ENCODE measurements around the gene CTDSPL2. TPM values are rescaled to one million over a fixed set of nuclear protein-coding genes. Genes with fewer than 3 reads are reported as not detected.
"Not testable (repeated sequence)": the region's sequence is repeated elsewhere in the genome, so short reads cannot be mapped to it uniquely, and the experiment has no call there.

CTDSPL2 gene
- total RNA-seq, 2 experiments from 2014 or later = 76.6 to 79.0 TPM

- Mint-ChIP-seq H3K4me1 (ENCODE audit: low read depth) (peaks cover 17% of the 10 kb centered on the region), H3K4me3 (no peak overlapping the region), H3K36me3 (ENCODE audit: low read depth) (peaks cover 21% of the 10 kb centered on the region), H3K27me3 (ENCODE audit: low read depth) (no peaks in the 10 kb centered on the region), H3K9me3 (ENCODE audit: insufficient read depth) (no peaks in the 10 kb centered on the region), H3K27ac (peak overlapping the region; percentile 36)
- ChIA-PET POLR2A (interaction anchor here (0.9 kb wide), 1 partner anchor 242 kb away, joined by 4 read pairs; the partner anchor contains the start of gene GOLM2), CTCF (interaction anchor here (1.0 kb wide), 1 partner anchor 13 kb away, joined by 4 read pairs; no protein-coding TSS in a partner anchor)
- DNase-seq (no peak), ATAC-seq (no peak)
Observed at GRCh38 chr15:44530653-44531052, 103.2 kb downstream of the CTDSPL2 start.

GRCh38 chr15:44532275-44532674 lies 104.8 kb downstream of the CTDSPL2 start:
- Mint-ChIP-seq H3K36me3 (ENCODE audit: low read depth) (peaks cover 21% of the 10 kb centered on the region), H3K4me1 (ENCODE audit: low read depth) (peaks cover 22% of the 10 kb centered on the region)
- H3K27ac Mint-ChIP-seq; H3K27me3 Mint-ChIP-seq (ENCODE audit: low read depth); H3K4me3 Mint-ChIP-seq; DNase-seq; ATAC-seq; H3K9me3 Mint-ChIP-seq (ENCODE audit: insufficient read depth): not testable (repeated sequence)
- ChIA-PET POLR2A (interaction anchor here (0.6 kb wide), 1 partner anchor 22 kb away, joined by 4 read pairs; no protein-coding TSS in a partner anchor), CTCF (interaction anchor here (0.7 to 2.0 kb wide), 11 partner anchors 10 to 129 kb away, joined by 3 to 13 read pairs (median 3); no protein-coding TSS in a partner anchor)

GRCh38 chr15:44532689-44533088 lies 105.3 kb downstream of the CTDSPL2 start:
- ATAC-seq (no peak), DNase-seq (no peak)
- H3K27ac Mint-ChIP-seq = peak overlapping the region; percentile 49
- H3K4me1 Mint-ChIP-seq (ENCODE audit: low read depth) = peaks cover 22% of the 10 kb centered on the region
- CTCF ChIA-PET = interaction anchor here (0.6 to 2.0 kb wide), 13 partner anchors 10 to 130 kb away, joined by 3 to 13 read pairs (median 3); no protein-coding TSS in a partner anchor
- H3K27me3 Mint-ChIP-seq (ENCODE audit: low read depth) = no peaks in the 10 kb centered on the region
- H3K4me3 Mint-ChIP-seq = no peak overlapping the region
- peaks cover 21% of the 10 kb centered on the region for H3K36me3 Mint-ChIP-seq (ENCODE audit: low read depth)
- H3K9me3 Mint-ChIP-seq (ENCODE audit: insufficient read depth) = no peaks in the 10 kb centered on the region
- POLR2A ChIA-PET = no interaction called here

- DNase-seq (no peak), ATAC-seq (no peak)
- Mint-ChIP-seq H3K4me3 (peak overlapping the region; percentile 78), H3K4me1 (ENCODE audit: low read depth) (peaks cover 33% of the 10 kb centered on the region), H3K9me3 (ENCODE audit: insufficient read depth) (no peaks in the 10 kb centered on the region), H3K36me3 (ENCODE audit: low read depth) (peaks cover 35% of the 10 kb centered on the region), H3K27ac (no peak overlapping the region), H3K27me3 (ENCODE audit: low read depth) (no peaks in the 10 kb centered on the region)
- ChIA-PET POLR2A (interaction anchor here (3.7 kb wide), 1 partner anchor 107 kb away, joined by 21 read pairs; the partner anchor contains the start of gene CTDSPL2), CTCF (interaction anchor here (0.8 kb wide), 1 partner anchor 13 kb away, joined by 3 read pairs; no protein-coding TSS in a partner anchor)
Observed at GRCh38 chr15:44535092-44535491, 107.7 kb downstream of the CTDSPL2 start.

- peak overlapping the region; percentile 84 for H3K27ac Mint-ChIP-seq
- peaks cover 39% of the 10 kb centered on the region for H3K4me1 Mint-ChIP-seq (ENCODE audit: low read depth)
- peak; percentile 55 for DNase-seq
- ChIA-PET POLR2A (interaction anchor here (2.6 to 3.7 kb wide), 2 partner anchors 108 to 246 kb away, joined by 9 to 21 read pairs; partner anchors contain the start of genes CTDSPL2 and GOLM2), CTCF (interaction anchor here (0.8 kb wide), 1 partner anchor 12 kb away, joined by 3 read pairs; no protein-coding TSS in a partner anchor)
- peak overlapping the region; percentile 78 for H3K4me3 Mint-ChIP-seq
- H3K36me3 Mint-ChIP-seq (ENCODE audit: low read depth) = peaks cover 38% of the 10 kb centered on the region
- H3K27me3 Mint-ChIP-seq (ENCODE audit: low read depth) = no peaks in the 10 kb centered on the region
- H3K9me3 Mint-ChIP-seq (ENCODE audit: insufficient read depth) = no peaks in the 10 kb centered on the region
- ATAC-seq = no peak
Observed at GRCh38 chr15:44535523-44536301, 108.3 kb downstream of the CTDSPL2 start.

- Mint-ChIP-seq H3K27ac (peak overlapping the region; percentile 84), H3K9me3 (ENCODE audit: insufficient read depth) (no peaks in the 10 kb centered on the region), H3K36me3 (ENCODE audit: low read depth) (peaks cover 43% of the 10 kb centered on the region), H3K4me1 (ENCODE audit: low read depth) (peaks cover 46% of the 10 kb centered on the region), H3K27me3 (ENCODE audit: low read depth) (no peaks in the 10 kb centered on the region), H3K4me3 (peak overlapping the region; percentile 78)
- ATAC-seq (peak; percentile 70), DNase-seq (no peak)
- ChIA-PET CTCF (interaction anchor here (2.5 kb wide), 1 partner anchor 10 kb away, joined by 20 read pairs; no protein-coding TSS in a partner anchor), POLR2A (interaction anchor here (0.7 to 3.7 kb wide), 12 partner anchors 10 to 249 kb away, joined by 3 to 54 read pairs (median 6); partner anchors contain the start of genes B2M, CTDSPL2, GOLM2 and PATL2)
Observed at GRCh38 chr15:44536302-44536961, 109.0 kb downstream of the CTDSPL2 start.

GRCh38 chr15:44536962-44537734 lies 109.7 kb downstream of the CTDSPL2 start, which contains the start of gene EIF3J:
Gene EIF3J (plus strand): TSS chr15:44537147. CDS start chr15:44537195, 48 bp downstream.
- POLR2A ChIA-PET = interaction anchor here (0.7 to 3.7 kb wide), 14 partner anchors 10 to 249 kb away, joined by 3 to 54 read pairs (median 4); partner anchors contain the start of genes B2M, CTDSPL2, GOLM2 and PATL2
- peak; percentile 95 for ATAC-seq
- H3K9me3 Mint-ChIP-seq (ENCODE audit: insufficient read depth) = no peaks in the 10 kb centered on the region
- DNase-seq = peak; percentile 95
- peaks cover 49% of the 10 kb centered on the region for H3K36me3 Mint-ChIP-seq (ENCODE audit: low read depth)
- peak within 1 kb of the TSS; percentile 78 for H3K4me3 Mint-ChIP-seq
- H3K27ac Mint-ChIP-seq = peak within 1 kb of the TSS; percentile 84
- CTCF ChIA-PET = interaction anchor here (2.5 kb wide), 1 partner anchor 9 kb away, joined by 20 read pairs; no protein-coding TSS in a partner anchor
- H3K4me1 Mint-ChIP-seq (ENCODE audit: low read depth) = peaks cover 53% of the 10 kb centered on the region
- H3K27me3 Mint-ChIP-seq (ENCODE audit: low read depth) = no peaks in the 10 kb centered on the region

- no peaks in the 10 kb centered on the region for H3K9me3 Mint-ChIP-seq (ENCODE audit: insufficient read depth)
- H3K27ac Mint-ChIP-seq = peak overlapping the region; percentile 84
- ATAC-seq (no peak), DNase-seq (peak; percentile 38)
- ChIA-PET POLR2A (interaction anchor here (0.7 to 3.7 kb wide), 10 partner anchors 9 to 250 kb away, joined by 3 to 54 read pairs (median 6); partner anchors contain the start of genes B2M, CTDSPL2, GOLM2 and PATL2), CTCF (interaction anchor here (0.9 to 2.5 kb wide), 3 partner anchors 9 to 40 kb away, joined by 3 to 20 read pairs (median 4); no protein-coding TSS in a partner anchor)
- peaks cover 51% of the 10 kb centered on the region for H3K36me3 Mint-ChIP-seq (ENCODE audit: low read depth)
- no peaks in the 10 kb centered on the region for H3K27me3 Mint-ChIP-seq (ENCODE audit: low read depth)
- peak overlapping the region; percentile 78 for H3K4me3 Mint-ChIP-seq
- peaks cover 57% of the 10 kb centered on the region for H3K4me1 Mint-ChIP-seq (ENCODE audit: low read depth)
Observed at GRCh38 chr15:44537735-44538240, 110.4 kb downstream of the CTDSPL2 start.

- Mint-ChIP-seq H3K27ac (no peak overlapping the region), H3K27me3 (ENCODE audit: low read depth) (no peaks in the 10 kb centered on the region), H3K9me3 (ENCODE audit: insufficient read depth) (no peaks in the 10 kb centered on the region), H3K4me1 (ENCODE audit: low read depth) (peaks cover 56% of the 10 kb centered on the region), H3K4me3 (no peak overlapping the region), H3K36me3 (ENCODE audit: low read depth) (peaks cover 47% of the 10 kb centered on the region)
- ATAC-seq (no peak), DNase-seq (no peak)
- CTCF ChIA-PET = interaction anchor here (3.5 kb wide), 1 partner anchor 37 kb away, joined by 12 read pairs; no protein-coding TSS in a partner anchor
- POLR2A ChIA-PET = no interaction called here
Observed at GRCh38 chr15:44541282-44541958, 114.0 kb downstream of the CTDSPL2 start.

- ChIA-PET POLR2A (no interaction called here), CTCF (interaction anchor here (0.9 to 3.5 kb wide), 5 partner anchors 36 to 575 kb away, joined by 3 to 12 read pairs (median 3); partner anchors contain the start of gene TRIM69)
- DNase-seq = no peak
- Mint-ChIP-seq H3K27me3 (ENCODE audit: low read depth) (no peaks in the 10 kb centered on the region), H3K36me3 (ENCODE audit: low read depth) (peaks cover 49% of the 10 kb centered on the region), H3K4me3 (no peak overlapping the region), H3K4me1 (ENCODE audit: low read depth) (peaks cover 62% of the 10 kb centered on the region), H3K9me3 (ENCODE audit: insufficient read depth) (no peaks in the 10 kb centered on the region), H3K27ac (peak overlapping the region; percentile 11)
- no peak for ATAC-seq
Observed at GRCh38 chr15:44542596-44542995, 115.2 kb downstream of the CTDSPL2 start.
